ENCODE measurements around the gene NRSN1.

The NRSN1 gene

GRCh38 chr6:24131751-24132150 is 5.7 kb downstream of the NRSN1 start:
- ChIA-PET POLR2A (no interaction called here), CTCF (interaction anchor here (1.5 kb wide), 1 partner anchor 74 kb away, joined by 4 read pairs; no protein-coding TSS in a partner anchor)
- TF ChIP-seq ZNF768 (tag by site-specific recombination; IDR thresholded peaks at IDR 0.05) (no peak), MZF1 (tag by site-specific recombination; IDR thresholded peaks at IDR 0.05; ENCODE audit: borderline replicate concordance) (no peak), PRDM4 (tag by site-specific recombination; IDR thresholded peaks at IDR 0.05) (no peak), ZNF544 (tag by site-specific recombination; IDR thresholded peaks at IDR 0.05) (no peak), GFI1B (tag by site-specific recombination; IDR thresholded peaks at IDR 0.05) (no peak), MEIS1 (CRISPR knock-in tag; IDR thresholded peaks at IDR 0.05; ENCODE audit: borderline replicate concordance) (no peak)
- Histone ChIP-seq H3K36me3 (ENCODE audit: control insufficient read depth in 2 of 2, insufficient read depth in 1 of 2, low read length in 2 of 2) (no peaks in the 10 kb centered on the region), H3K9me3 (ENCODE audit: control insufficient read depth, insufficient read depth, low read depth, low read length) (no peaks in the 10 kb centered on the region), H3K4me3 (ENCODE audit: low read depth, low read length) (no peak overlapping the region), H3K27ac (ENCODE audit: extremely low read depth, low read depth, low read length) (no peak overlapping the region), H3K4me1 (ENCODE audit: control insufficient read depth, insufficient read depth, low read length) (no peaks in the 10 kb centered on the region)

GRCh38 chr6:24139080-24139479 is 13.1 kb downstream of the NRSN1 start:
- Histone ChIP-seq H3K9me3 (ENCODE audit: control insufficient read depth, insufficient read depth, low read depth, low read length) (no peaks in the 10 kb centered on the region), H3K36me3 (ENCODE audit: control insufficient read depth in 2 of 2, insufficient read depth in 1 of 2, low read length in 2 of 2) (no peaks in the 10 kb centered on the region), H3K4me1 (ENCODE audit: control insufficient read depth, insufficient read depth, low read length) (no peaks in the 10 kb centered on the region), H3K4me3 (ENCODE audit: low read depth, low read length) (no peak overlapping the region), H3K27ac (ENCODE audit: extremely low read depth, low read depth, low read length) (no peak overlapping the region)
- POLR2A ChIA-PET, result no interaction called here
- TF ChIP-seq ZNF544 (tag by site-specific recombination; IDR thresholded peaks at IDR 0.05) (no peak), ZNF514 (tag by site-specific recombination; IDR thresholded peaks at IDR 0.05) (no peak), ZNF354C (tag by site-specific recombination; IDR thresholded peaks at IDR 0.05; ENCODE audit: borderline replicate concordance, low read depth) (no peak), HOXD13 (CRISPR knock-in tag; IDR thresholded peaks at IDR 0.05; ENCODE audit: borderline replicate concordance) (no peak), KLF8 (tag by site-specific recombination; IDR thresholded peaks at IDR 0.05) (no peak), ZNF473 (tag by site-specific recombination; IDR thresholded peaks at IDR 0.05) (no peak), ZFP69B (tag by site-specific recombination; IDR thresholded peaks at IDR 0.05) (no peak), PBX3 (CRISPR knock-in tag; IDR thresholded peaks at IDR 0.05) (no peak), GFI1B (tag by site-specific recombination; IDR thresholded peaks at IDR 0.05) (no peak), ZNF621 (tag by site-specific recombination; IDR thresholded peaks at IDR 0.05) (no peak), REPIN1 (tag by site-specific recombination; IDR thresholded peaks at IDR 0.05; ENCODE audit: low read depth) (no peak), ZNF16 (tag by site-specific recombination; IDR thresholded peaks at IDR 0.05; ENCODE audit: low read depth) (no peak), ZNF350 (tag by site-specific recombination; IDR thresholded peaks at IDR 0.05) (no peak), ZNF530 (tag by site-specific recombination; IDR thresholded peaks at IDR 0.05; ENCODE audit: low read depth) (no peak), ZNF341 (tag by site-specific recombination; IDR thresholded peaks at IDR 0.05; ENCODE audit: low read depth) (no peak), ZNF654 (tag by site-specific recombination; IDR thresholded peaks at IDR 0.05; ENCODE audit: low read depth) (no peak)
- CTCF ChIA-PET, result no interaction called here

- ChIA-PET POLR2A (no interaction called here), CTCF (no interaction called here)
- Histone ChIP-seq H3K27ac (ENCODE audit: extremely low read depth, low read depth, low read length) (no peak overlapping the region), H3K36me3 (ENCODE audit: control insufficient read depth in 2 of 2, insufficient read depth in 1 of 2, low read length in 2 of 2) (no peaks in the 10 kb centered on the region), H3K4me1 (ENCODE audit: control insufficient read depth, insufficient read depth, low read length) (no peaks in the 10 kb centered on the region), H3K9me3 (ENCODE audit: control insufficient read depth, insufficient read depth, low read depth, low read length) (no peaks in the 10 kb centered on the region), H3K4me3 (ENCODE audit: low read depth, low read length) (no peak overlapping the region)
- TF ChIP-seq REPIN1 (tag by site-specific recombination; IDR thresholded peaks at IDR 0.05; ENCODE audit: low read depth) (no peak), ZNF280C (tag by site-specific recombination; IDR thresholded peaks at IDR 0.05) (no peak), ZNF174 (tag by site-specific recombination; IDR thresholded peaks at IDR 0.05) (no peak), KLF1 (tag by site-specific recombination; IDR thresholded peaks at IDR 0.05) (no peak), ZSCAN5A (tag by site-specific recombination; IDR thresholded peaks at IDR 0.05) (no peak), GFI1B (tag by site-specific recombination; IDR thresholded peaks at IDR 0.05) (no peak), ZNF311 (tag by site-specific recombination; IDR thresholded peaks at IDR 0.05; ENCODE audit: borderline replicate concordance) (no peak), ZBTB17 (tag by site-specific recombination; IDR thresholded peaks at IDR 0.05) (no peak), ZNF654 (tag by site-specific recombination; IDR thresholded peaks at IDR 0.05; ENCODE audit: low read depth) (no peak), SETDB1 (IDR thresholded peaks at IDR 0.05; ENCODE audit: insufficient read length, low read length) (no peak)
Observed at GRCh38 chr6:24139639-24140038, 13.6 kb downstream of the NRSN1 start.

Data from HEK293 (cell line).